Liver (tissue), 3 donors: ENCODE data around the gene PDE3A.

ENCODE experiments used
- EGR1 ChIP-seq, 2 donors: IDR thresholded peaks; 2 replicates each; pipeline ENCODE4 v1.6.1; 2016 to 2018; ENCODE audit warnings: antibody characterized with exemption in 2 of 2, low read depth in 2 of 2
- TF ChIP-seq, protein P1 (sequence below): fragments of 150-350 bp; IDR thresholded peaks from 2 replicates; pipeline ENCODE4 v1.5.1; 2017; ENCODE audit warnings: improper control_type of control experiment, low read depth, low read length; ENCODE audit not compliant: missing input control
- donor health status: healthy.
- donor health status: healthy.

DNA sequence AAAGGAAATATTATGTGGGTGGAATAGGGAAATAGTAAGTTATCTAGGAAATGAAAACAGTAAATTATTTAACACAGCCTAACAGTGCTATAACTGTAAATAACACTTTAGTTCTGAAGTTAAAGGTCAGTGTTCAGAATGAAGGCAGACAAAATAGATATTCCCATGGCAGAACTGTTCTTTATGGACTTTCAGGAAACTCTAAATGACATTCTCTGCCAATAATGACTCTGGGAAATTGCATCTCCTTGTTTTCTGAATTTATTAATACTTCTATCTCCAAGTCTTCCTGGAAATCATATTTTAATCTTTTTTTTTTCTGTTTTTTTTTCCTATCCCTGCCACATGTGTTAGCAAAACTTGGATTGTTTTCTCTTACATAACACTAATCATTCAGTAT, 101.4 kb downstream of the PDE3A start:
- TF ChIP-seq, protein P1, sequence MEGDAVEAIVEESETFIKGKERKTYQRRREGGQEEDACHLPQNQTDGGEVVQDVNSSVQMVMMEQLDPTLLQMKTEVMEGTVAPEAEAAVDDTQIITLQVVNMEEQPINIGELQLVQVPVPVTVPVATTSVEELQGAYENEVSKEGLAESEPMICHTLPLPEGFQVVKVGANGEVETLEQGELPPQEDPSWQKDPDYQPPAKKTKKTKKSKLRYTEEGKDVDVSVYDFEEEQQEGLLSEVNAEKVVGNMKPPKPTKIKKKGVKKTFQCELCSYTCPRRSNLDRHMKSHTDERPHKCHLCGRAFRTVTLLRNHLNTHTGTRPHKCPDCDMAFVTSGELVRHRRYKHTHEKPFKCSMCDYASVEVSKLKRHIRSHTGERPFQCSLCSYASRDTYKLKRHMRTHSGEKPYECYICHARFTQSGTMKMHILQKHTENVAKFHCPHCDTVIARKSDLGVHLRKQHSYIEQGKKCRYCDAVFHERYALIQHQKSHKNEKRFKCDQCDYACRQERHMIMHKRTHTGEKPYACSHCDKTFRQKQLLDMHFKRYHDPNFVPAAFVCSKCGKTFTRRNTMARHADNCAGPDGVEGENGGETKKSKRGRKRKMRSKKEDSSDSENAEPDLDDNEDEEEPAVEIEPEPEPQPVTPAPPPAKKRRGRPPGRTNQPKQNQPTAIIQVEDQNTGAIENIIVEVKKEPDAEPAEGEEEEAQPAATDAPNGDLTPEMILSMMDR = no peak
- TF ChIP-seq EGR1 (IDR thresholded peaks at IDR 0.05; ENCODE audit: low read depth in 2 of 2) = no peak
